NCI-H69 (cell line): ENCODE measurements around the gene MTHFD1L.
A peak's percentile ranks its signal among the peaks of the same experiment; 100 is the strongest.
"Not testable (repeated sequence)": the region's sequence is repeated elsewhere in the genome, so short reads cannot be mapped to it uniquely, and the experiment has no call there.

Experiments
- DNase-seq: peaks from one replicate; lab custom pipeline; 2025; lab: John Stamatoyannopoulos, UW

MTHFD1L gene

DNA sequence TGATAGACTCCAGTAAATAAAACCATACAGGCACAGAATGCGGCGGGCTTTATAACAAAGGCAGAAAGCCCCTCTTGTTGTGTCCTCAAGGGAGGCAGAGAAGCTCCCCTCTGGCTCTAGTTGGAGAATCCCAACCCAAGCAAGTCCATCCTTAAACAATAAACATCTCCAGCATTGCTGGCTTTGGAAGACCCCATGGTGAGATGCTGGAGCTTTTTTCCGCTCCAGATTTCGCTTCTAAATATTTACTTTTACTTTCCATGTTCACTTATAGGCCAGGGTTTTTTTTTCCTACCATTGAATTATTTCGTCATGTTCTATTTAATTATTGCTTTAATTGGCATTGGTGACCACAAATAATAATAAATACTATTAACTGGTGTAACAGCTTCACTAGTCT lies 176.2 kb downstream of the MTHFD1L start:
- no peak for DNase-seq

DNA sequence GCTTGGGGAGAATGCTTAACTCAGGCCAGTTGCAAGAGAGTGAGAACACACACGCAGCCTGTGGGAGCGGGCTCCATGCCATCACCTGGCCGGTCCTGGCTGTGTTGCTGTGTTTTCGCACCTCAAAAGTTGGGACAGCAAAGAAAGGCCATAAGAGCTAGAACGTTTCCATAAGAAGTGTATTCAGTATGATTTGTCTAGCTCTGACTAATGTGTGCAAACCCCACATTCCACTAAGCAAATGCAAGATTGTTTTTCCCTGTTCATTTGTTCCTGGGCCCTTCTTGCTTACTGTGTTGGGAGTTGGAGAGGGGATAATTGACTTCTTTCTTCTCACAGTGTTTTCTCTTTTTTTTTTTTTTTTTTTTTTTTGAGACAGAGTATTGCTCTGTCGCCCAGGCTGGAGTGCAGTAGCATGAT lies 177.4 kb downstream of the MTHFD1L start:
- DNase-seq, result not testable (repeated sequence)

DNA sequence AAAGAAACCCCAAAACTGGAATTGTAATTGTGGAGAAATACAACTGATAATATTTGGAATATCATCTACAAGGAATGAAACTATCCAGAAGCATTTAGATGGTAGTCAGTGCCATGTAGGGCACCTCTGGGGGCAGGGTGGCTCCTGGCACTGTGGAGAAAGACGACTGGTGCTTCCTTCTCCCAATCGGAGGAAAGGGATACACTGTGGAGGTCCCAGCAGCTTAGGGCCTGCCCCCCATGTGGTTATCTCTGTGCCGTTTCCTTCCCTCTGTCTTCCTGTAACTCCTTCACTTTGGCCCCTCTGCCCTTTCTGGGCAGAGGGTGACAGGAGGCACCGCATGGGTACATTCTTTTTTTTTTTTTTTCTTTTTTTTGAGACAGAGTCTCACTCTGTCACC lies 178.4 kb downstream of the MTHFD1L start:
- DNase-seq, result no peak

DNA sequence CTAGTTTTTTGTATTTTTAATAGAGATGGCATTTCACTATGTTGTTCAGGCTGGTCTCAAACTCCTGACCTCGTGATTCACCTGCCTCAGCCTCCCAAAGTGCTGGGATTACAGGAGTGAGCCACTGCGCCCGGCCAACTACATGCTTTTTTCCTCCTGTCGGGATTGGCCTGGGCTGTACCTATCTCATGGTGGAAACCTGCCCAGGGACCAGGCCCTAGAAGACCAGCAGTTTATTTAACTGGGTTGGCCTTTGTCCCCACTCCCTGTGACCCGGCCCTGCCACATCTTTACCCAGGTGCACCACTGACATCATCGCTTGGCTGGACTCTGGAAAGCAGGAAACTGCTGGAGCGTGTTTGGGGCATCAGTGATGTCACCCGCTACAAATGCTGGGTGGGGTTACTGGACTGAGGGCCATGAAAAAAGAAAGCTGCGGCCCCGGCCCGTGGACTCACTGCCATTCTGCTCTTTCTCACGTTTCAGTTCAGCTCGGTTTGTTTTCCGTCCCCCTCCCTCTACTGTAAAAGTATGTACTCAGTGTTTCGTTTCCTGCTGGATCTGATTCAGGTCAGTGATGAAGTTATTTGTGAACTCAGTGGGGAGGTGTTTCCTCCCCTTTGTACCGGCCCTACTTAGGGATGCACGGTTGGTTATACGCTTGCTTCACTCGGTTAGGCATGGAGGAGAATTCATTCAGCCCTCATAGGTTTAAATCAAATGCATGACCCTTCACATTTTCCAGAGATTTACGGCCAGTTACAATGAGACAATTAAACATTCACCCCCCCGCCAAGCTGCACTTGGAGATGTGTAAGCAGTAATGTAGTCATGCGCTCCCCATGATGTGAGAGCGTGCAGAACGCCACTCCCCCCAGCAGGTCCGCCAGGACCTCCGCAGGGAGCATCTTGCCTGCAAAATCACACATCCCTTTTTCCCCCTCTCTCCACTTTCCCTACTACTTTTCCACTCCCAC lies 179.3 kb downstream of the MTHFD1L start:
- DNase-seq, result peak; percentile 97

DNA sequence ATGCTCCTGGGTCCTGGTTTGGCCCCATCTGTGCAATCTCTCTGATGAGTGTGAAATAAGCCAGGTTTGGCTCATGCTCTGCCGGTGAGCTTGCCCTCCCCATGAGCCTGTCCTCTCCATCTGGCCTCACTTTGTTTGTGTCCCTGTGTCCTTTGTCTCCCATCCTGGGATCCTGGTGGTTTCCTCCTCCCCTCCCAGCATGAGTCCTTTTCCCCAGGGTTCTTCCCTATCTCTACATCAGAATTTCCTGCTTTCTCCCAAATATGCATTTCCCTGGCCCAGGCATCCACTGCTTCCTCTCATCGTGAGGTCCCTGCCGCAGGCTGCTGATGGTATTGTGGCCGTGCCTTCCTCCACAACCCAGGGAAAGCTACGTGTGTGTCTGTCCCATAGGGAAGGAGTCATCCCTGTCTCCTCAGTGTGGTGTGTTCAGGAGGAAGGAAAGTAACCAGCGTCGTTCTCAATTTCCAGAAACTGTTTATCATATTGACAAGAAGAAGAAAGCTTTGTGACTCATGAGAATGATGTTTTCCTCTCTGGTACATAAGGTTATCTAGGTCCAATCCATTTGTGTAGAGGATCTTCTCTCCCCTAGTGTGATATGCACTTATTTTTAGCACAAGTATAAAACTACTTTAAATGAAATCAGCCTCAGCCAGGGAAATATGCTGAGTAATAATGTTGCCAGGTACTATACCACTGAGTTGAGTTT lies 180.2 kb downstream of the MTHFD1L start:
- DNase-seq, result peak; percentile 94

DNA sequence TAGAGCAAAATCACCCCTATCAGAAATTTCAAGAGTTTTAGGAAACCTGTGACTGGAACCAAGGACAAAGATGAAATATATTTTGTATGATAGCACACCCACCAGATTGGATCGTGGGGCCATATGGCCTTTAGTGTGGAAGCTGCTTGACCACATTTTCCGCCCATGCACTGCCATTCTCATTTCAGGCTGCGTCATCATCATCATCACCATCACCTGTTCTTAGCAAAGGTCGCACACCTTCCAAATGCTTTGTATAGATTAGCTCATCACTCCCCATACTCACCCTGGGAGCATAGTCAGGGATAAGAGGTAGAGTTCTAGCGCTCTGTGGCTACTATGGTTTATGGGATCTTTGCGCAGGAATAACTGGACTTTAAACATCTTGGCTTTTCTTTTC lies 185.7 kb downstream of the MTHFD1L start:
- DNase-seq, result no peak

DNA sequence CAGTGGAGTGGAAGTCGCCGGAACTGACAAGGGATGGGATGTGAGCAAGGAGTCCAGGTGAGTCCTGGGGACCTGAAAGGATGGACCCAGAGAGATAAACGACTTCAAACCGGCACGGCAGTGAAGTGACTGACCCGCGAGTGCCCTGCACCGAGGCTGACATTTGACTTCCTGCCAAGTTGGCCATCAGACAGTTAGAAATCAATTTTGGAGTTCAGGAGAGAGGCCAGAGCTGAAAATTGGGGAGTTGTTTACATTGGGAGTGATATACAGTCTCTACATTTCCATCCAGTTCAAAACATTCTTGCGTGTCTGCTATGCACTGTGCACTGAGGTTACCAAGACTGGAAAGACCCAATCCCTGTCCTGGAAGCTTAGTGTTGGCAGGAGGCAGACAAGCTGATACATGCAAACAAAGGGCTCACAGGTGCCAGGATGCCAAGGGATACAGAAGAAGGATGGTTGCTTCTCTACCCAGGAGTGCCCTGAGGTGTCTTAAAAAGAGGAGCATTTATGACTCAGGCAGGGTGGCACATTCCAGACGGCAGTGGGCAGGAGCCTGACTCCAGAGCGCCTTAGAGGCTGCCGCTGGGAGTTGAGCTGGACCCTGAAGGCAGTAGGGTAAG lies 186.6 kb downstream of the MTHFD1L start:
- no peak for DNase-seq

DNA sequence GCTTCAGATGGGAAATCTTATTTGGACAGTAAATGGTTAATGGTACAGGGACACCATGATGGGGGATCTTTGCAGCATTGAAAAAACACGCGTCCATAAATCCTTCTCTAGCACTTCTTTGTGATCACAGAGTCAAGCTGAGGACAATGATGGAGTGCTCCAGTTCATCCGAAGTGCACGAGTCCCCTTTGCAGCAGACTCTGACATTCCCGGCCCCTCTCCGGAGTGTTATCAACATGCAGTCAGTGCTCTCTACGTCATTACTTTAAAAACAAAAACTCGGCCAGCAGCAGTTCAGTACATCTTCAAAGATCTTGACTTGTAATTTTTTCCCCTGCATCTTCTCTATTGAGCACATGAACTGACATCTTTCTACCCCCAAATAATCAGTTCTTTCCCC lies 188.8 kb downstream of the MTHFD1L start:
- no peak for DNase-seq

DNA sequence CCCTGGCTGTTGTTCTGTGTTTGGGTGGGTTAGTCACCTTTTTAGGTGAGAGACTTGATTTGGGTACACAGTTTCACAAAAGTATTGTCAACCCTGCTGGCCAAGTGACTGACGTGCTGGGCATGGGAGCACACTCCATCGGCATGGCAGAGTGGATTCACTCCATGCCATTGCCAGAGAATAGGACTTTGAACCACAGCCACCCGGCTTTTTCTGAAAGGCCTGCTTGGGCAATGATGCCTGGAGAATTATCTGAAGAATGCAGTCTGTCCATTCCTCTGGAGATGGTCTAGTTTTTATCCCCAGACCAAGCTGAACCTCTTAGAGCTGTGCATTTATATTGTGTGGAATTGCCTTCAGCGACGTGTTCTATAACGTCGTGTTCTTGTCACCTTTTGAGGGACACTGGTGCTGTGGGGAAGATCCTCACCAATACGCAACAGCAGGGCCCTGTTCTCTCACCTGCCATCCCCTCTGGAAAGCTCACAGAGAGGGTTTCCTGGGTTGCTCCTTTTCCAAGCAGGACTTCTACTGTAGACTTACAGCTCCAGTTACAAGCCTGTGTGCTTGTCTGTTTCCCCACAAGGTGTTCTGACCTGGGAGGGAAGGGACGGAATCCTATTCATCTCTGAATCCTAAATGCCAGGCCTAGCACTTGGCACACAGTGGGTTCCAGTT lies 190.9 kb downstream of the MTHFD1L start:
- DNase-seq, result peak; percentile 92

DNA sequence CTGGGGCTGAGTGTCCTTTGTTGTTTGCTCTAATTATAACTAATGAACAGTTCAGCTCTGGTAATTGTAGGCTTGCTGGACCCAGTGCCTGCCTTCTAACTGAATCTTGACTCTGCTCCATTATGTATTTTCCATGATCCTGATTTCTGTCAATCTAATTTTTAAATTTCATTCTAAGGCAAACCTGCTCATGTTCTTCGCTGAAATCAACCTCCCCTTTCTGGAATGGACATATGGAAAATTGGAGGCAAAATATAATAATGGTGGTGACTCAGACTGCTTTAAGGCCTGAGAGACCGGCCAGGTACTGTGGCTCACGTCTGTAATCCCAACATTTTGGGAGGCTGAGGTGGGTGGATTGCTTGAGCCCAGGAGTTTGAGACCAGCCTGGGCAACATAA lies 191.6 kb downstream of the MTHFD1L start:
- DNase-seq, result peak; percentile 94

DNA sequence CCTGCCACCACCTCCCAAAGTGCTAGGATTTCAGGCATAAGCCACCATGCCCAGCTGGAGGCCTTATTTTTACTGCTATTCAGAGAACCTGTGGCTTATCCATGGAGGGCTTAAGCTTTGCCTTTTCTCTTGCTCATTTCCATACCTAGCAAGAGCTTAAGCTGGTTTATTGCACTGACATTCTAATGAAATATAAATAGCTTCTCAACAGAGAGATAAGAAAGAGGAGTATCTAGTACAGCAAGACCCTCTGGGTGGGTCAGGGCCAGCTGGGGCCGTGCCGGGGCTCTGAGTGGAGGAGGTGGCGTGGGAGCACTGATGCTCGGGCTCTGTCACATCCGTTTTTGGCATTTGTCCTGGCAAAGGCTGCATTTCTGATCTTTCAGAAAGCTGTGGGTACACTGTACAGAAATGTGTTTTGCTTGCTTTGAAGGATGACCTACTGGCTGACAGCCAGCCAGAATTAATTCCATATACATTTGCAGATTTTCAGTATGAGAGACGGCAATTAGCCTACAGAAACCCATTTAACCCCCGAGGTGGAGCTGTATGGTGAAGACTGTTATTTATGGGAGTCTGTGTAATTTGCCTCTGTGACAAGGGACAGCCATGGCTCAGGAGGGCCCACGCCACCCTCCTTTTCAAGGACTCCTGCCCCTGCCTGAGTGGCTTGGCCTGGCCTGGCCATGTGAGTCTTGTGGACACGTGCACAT lies 192.7 kb downstream of the MTHFD1L start:
- peak; percentile 83 for DNase-seq

DNA sequence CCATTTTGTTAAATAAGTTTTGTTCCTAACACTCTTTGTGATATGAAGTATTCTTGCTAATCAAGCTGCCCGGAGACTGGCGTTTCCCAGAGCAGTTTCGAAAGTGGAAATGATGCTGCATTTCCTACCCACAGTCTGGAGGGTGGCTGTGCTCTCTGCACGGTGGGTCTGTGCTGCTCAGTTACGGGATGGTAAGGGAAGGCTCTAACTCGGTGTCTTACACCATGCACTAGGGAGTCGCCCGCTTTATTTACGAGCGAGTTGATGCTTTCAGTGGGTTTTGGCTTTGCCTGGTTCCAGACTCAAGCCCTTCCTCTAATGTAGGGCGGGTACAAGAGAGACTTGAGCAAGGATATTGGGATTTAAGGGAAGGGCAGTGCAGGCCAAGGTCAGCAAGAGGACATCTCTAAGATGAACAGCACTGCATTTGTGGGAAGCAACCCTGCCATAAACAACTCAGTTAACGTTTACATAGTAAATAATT lies 194.2 kb downstream of the MTHFD1L start:
- DNase-seq, result no peak

DNA sequence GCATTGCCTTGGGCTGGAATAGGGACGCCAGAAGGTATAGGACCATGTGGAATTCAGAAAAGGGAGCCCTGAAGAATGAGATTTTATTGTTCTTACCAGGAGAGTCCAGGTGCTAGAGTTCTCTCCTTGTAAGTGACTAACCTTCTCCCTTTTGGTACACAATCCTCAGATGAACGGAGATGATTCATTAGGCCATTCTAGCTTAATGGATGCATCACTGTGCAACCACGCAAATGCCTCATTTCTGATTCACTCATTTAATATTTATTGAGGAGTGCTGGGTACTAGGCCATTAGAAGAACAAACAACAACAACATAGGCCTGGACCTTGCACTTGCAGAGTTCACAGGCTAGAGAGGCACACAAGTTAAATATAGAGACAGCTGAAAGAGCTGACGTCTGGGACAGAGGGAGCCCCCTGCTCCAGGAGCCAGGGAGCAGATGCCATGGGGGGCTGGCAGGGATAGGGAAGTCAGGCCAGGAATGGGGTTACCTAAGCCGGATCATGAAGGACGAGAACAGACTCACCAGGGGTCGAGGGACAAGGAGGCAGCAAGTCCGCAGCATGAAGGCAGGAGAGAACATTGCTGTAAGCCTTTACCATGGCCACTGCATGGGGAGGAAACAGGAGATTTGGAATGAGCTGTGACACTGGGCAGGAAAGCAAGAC lies 194.7 kb downstream of the MTHFD1L start:
- DNase-seq, result peak; percentile 72

DNA sequence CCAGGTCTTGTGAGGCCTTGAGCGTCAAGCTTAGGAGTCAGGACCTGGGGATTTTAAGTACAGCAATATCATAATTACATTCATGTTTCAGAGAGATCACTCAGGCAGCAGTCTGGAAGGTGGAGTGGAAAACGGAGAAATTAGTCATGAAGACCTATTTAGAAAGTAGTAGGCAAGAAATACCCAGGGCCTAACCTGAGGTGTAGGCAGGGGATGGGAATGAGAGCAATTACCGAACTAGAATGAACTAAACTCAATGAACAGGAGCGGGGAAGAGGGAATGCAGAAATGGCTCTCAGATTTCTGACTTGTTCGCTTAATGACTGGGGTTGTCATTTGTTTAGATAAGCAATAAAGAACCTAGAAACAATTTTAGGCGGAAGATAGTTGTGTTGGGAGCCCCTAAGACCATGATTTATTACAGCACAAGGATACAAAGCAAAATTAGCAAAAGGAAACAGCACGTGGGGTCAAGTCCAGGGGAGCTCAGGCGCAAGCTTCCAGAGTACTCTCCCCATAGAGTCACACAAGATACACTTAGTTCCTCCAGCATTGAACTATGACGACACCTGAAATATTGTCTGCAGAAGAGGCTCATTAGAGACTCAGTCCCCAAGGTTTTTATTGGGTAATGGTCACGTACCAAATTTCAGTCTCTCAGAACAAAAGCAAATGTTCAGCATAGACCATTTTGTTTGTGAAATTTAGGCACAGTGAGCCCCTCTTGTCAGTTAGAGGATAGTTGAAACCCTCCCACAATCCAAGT lies 195.4 kb downstream of the MTHFD1L start:
- no peak for DNase-seq

DNA sequence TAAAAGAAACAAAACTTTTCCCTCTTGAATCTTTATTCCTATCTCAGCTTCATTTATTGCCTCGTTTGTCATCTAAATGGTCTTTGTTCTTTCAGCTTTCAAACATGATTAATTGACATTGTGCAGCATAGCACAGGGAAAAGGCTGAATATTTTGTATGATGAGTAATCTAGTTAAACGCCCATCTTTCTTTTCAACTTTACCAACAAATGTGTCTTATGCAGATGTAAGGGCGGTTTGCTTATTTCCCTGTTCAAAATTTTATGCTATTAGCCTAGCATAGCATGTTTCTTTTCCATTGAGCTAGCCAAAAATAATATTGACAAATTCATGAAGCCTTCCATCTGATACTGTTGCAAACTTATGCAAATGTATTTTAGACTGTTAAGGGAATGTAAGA lies 197.8 kb downstream of the MTHFD1L start:
- DNase-seq, result peak; percentile 18

DNA sequence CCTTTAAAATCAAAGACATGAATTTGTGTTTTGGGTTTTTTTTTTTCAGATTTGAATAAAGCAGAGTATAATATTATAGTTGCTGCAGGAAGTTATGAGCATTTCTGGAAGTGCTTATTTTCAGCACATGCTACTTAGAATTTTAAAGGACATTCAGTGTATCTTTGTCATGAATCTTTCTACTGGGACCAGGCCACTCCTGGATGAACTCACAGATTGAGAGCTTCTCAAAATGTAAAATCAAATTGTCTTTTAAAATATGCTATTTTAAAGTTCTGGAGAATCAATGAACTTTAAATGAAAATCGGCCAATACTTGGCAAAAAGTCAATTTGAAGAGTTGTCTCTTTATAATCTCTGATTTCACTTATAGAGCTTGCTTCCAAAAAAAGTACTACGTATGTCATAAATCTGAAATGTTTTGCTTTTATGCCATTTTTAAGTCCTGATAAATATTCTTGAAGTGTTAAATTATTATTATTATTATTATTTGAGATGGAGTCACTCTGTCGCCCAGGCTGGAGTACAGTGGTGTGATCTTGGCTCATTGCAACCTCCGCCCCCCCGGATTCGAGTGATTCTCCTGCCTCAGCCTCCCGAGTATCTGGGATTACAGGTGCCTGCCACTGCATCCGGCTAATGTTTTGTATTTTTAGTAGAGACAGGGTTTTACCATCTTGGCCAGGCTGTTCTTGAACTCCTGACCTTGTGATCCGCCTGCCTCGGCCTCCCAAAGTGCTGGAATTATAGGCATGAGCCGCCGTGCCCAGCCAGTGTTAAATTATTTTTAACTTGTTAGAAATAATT lies 198.5 kb downstream of the MTHFD1L start:
- DNase-seq, result no peak

DNA sequence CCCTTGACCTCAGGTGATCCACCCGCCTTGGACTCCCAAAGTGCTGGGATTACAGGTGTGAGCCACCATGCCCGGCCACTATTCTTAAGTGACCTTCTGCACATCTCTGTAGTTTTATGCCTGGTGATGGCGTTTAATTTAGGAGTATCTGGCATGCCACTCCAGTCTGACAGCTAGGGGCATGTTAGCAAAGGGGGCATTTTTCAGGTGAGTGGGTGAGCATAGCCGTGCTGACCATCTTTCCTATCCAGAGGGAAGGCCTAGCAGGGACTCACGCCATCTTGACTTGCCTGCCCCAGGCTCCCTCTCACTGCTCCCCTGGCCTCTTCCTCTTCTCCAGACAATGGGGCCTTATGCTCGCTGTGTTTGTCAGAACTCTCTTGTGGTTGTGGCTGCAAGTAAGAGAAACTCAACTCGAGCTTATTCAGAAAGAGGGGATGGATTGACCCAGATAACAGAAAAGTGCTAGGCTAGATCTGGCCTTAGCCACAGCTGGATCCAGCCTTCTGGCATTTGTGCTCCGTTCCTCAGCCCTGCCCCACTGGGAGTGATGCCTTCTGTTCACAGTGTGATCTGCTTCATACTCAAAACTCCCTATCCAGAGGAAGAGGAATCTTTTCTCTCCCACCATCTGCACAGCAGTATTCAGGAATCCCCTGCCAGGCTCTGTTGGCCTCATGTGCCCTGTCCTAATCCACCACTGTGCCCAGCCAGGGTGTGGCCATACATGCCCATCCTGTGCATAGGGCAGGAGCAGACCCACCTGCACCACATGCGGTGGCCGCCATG lies 199.7 kb downstream of the MTHFD1L start:
- no peak for DNase-seq
